H1 (cell line): ENCODE data around the gene DEFB125. TPM values are rescaled to one million over a fixed set of nuclear protein-coding genes. Genes with fewer than 3 reads are reported as not detected.

Source experiments
- ATF3 ChIP-seq: IDR thresholded peaks from 2 replicates; pipeline ENCODE4 v1.6.1; 2011; ENCODE audit warnings: low read depth, mild to moderate bottlenecking, low read length; ENCODE audit not compliant: insufficient read depth
- BACH1 ChIP-seq: IDR thresholded peaks from 2 replicates; pipeline ENCODE4 v1.6.1; 2012; ENCODE audit warnings: low read length, improper control_type of control experiment
- CTBP2 ChIP-seq: IDR thresholded peaks from 2 replicates; pipeline ENCODE4 v1.7.0; 2011; ENCODE audit warnings: borderline replicate concordance, mild to moderate bottlenecking, moderate library complexity, mixed read lengths, low read length; ENCODE audit not compliant: insufficient read depth, insufficient read length
- MAFK ChIP-seq: IDR thresholded peaks from 2 replicates; pipeline ENCODE4 v1.6.1; 2012; ENCODE audit warnings: low read depth, mild to moderate bottlenecking, improper control_type of control experiment, low read length
- SRF ChIP-seq: IDR thresholded peaks from 2 replicates; pipeline ENCODE4 v1.6.1; 2011; ENCODE audit warnings: mild to moderate bottlenecking, low read depth, low read length, moderate library complexity
- TCF12 ChIP-seq: IDR thresholded peaks from 2 replicates; pipeline ENCODE4 v1.6.1; 2011; ENCODE audit warnings: low read depth, mild to moderate bottlenecking, low read length
- USF2 ChIP-seq: IDR thresholded peaks from 2 replicates; pipeline ENCODE4 v1.6.1; 2011; ENCODE audit warnings: low read length, improper control_type of control experiment
- YY1 ChIP-seq: IDR thresholded peaks from 2 replicates; pipeline ENCODE4 v1.6.1; 2011; ENCODE audit warnings: low read depth, mild to moderate bottlenecking, low read length
- polyA plus RNA-seq, 7 experiments: library from polyadenylated mRNA; depleted of rRNA in 3 of 7; stranded (reverse) in 5 of 7; unstranded in 2 of 7; fragments of >200 nt in 5 of 7; fragments of 200-250 nt in 2 of 7; gene quantifications; 1 replicate in 5 of 7; 2 replicates in 1 of 7; 4 replicates in 1 of 7; pipeline versions ENCODE4 v1.2.1 to v1.2.3, GENCODE V29; 2011 to 2013; ENCODE audit warnings: missing spikeins in 2 of 7, mixed read lengths in 2 of 7
- total RNA-seq: library from RNA; stranded (reverse); fragmentation: NEBNext Ultra II Directional; extraction: Animal tissue kit (Norgen Biotek cat#: 25700); gene quantifications from 2 replicates; pipeline ENCODE4 v1.2.1, GENCODE V29; 2021

The DEFB125 gene
- total and polyA plus RNA-seq, 2 of the 8 experiments (the other 6 are each of a cell fraction or from before 2014, with no cell fraction given): not detected

- TF ChIP-seq YY1 (no peak), USF2 (no peak), ATF3 (no peak), BACH1 (no peak), MAFK (no peak), CTBP2 (no peak), SRF (no peak), TCF12 (no peak)
Observed at GRCh38 chr20:79565-79964, 7.9 kb upstream of the DEFB125 start (continued).
